SK-N-SH treated with all-trans-retinoic acid at 6 μM for 48 hours (cell line): Measurements from ENCODE around the gene TEKT1.
"Not testable (repeated sequence)": the region's sequence is repeated elsewhere in the genome, so short reads cannot be mapped to it uniquely, and the experiment has no call there.

Experiments used
- ATAC-seq: fragments of 200-7000 bp; cut with Tn5 transposase; 3 replicates; pipeline ENCODE4 v1.9.1; 2020; ENCODE audit warnings: mild to moderate bottlenecking, moderate library complexity
- ARNTL ChIP-seq: fragments of 450-650 bp; formaldehyde crosslinking; IDR thresholded peaks from 2 replicates; pipeline ENCODE4 v1.5.0; 2020; ENCODE audit warnings: low read depth, mild to moderate bottlenecking, moderate library complexity, borderline replicate concordance
- BACH2 ChIP-seq: fragments of 250-450 bp; sonication (Bioruptor Pico); IDR thresholded peaks from 2 replicates; pipeline ENCODE4 v1.9.0; 2021; ENCODE audit warnings: mild to moderate bottlenecking, borderline replicate concordance
- CSDC2 ChIP-seq: fragments of 250-450 bp; sonication (Bioruptor Pico); IDR thresholded peaks from 2 replicates; pipeline ENCODE4 v1.5.0; 2020; ENCODE audit warnings: mild to moderate bottlenecking, moderate library complexity
- ESRRG ChIP-seq: fragments of 250-450 bp; sonication (Bioruptor Pico); IDR thresholded peaks from 2 replicates; pipeline ENCODE4 v1.6.1; 2021; ENCODE audit warnings: mild to moderate bottlenecking
- GLIS3 ChIP-seq: fragments of 250-450 bp; sonication (Bioruptor Pico); IDR thresholded peaks from 2 replicates; pipeline ENCODE4 v1.5.0; 2020; ENCODE audit warnings: mild to moderate bottlenecking, moderate library complexity
- ISL1 ChIP-seq: fragments of 250-450 bp; sonication (Bioruptor Pico); IDR thresholded peaks from 2 replicates; pipeline ENCODE4 v2.1.2; 2022; ENCODE audit warnings: mild to moderate bottlenecking, moderate library complexity
- OSR1 ChIP-seq: fragments of 250-450 bp; sonication (Bioruptor Pico); IDR thresholded peaks from 2 replicates; pipeline ENCODE4 v1.8.0; 2022; ENCODE audit warnings: moderate library complexity, mild to moderate bottlenecking, inconsistent platforms
- PPARA ChIP-seq: fragments of 250-450 bp; sonication (Bioruptor Pico); IDR thresholded peaks from 2 replicates; pipeline ENCODE4 v1.5.0; 2020; ENCODE audit warnings: mild to moderate bottlenecking, borderline replicate concordance
- RARB ChIP-seq: fragments of 250-450 bp; sonication (Bioruptor Pico); IDR thresholded peaks from 2 replicates; pipeline ENCODE4 v1.8.0; 2021; ENCODE audit warnings: mild to moderate bottlenecking, moderate library complexity
- SNAI2 ChIP-seq: fragments of 250-450 bp; sonication (Bioruptor Pico); IDR thresholded peaks from 2 replicates; pipeline ENCODE4 v1.5.0; 2020; ENCODE audit warnings: mild to moderate bottlenecking, moderate library complexity
- TCF4 ChIP-seq: fragments of 250-450 bp; sonication (Bioruptor Pico); IDR thresholded peaks from 2 replicates; pipeline ENCODE4 v1.8.0; 2021; ENCODE audit warnings: mild to moderate bottlenecking, moderate library complexity, borderline replicate concordance
- TOX ChIP-seq: fragments of 250-450 bp; sonication (Bioruptor Pico); IDR thresholded peaks from 2 replicates; pipeline ENCODE4 v1.8.0; 2021; ENCODE audit warnings: mild to moderate bottlenecking, moderate library complexity, borderline replicate concordance
- ZC3H10 ChIP-seq: fragments of 250-450 bp; sonication (Bioruptor Pico); IDR thresholded peaks from 2 replicates; pipeline ENCODE4 v1.5.1; 2021; ENCODE audit warnings: mild to moderate bottlenecking, moderate library complexity
- ZFP3 ChIP-seq: fragments of 250-450 bp; sonication (Bioruptor Pico); IDR thresholded peaks from 2 replicates; pipeline ENCODE4 v1.5.0; 2020; ENCODE audit warnings: mild to moderate bottlenecking, moderate library complexity
- ZFP30 ChIP-seq: fragments of 450-650 bp; formaldehyde crosslinking; IDR thresholded peaks from 2 replicates; pipeline ENCODE4 v1.5.0; 2022; ENCODE audit warnings: mild to moderate bottlenecking, moderate library complexity
- ZNF565 ChIP-seq: fragments of 450-650 bp; formaldehyde crosslinking; conservative IDR thresholded peaks from 2 replicates; pipeline ENCODE4 v1.5.0; 2020; ENCODE audit warnings: low read depth, mild to moderate bottlenecking, moderate library complexity
- ZNF70 ChIP-seq: fragments of 450-650 bp; formaldehyde crosslinking; IDR thresholded peaks from 2 replicates; pipeline ENCODE4 v1.5.0; 2020; ENCODE audit warnings: mild to moderate bottlenecking, moderate library complexity
- ZNF8 ChIP-seq: fragments of 450-650 bp; formaldehyde crosslinking; IDR thresholded peaks from 2 replicates; pipeline ENCODE4 v1.5.0; 2020; ENCODE audit warnings: mild to moderate bottlenecking, moderate library complexity
- TF ChIP-seq, protein P1 (sequence below): fragments of 250-450 bp; sonication (Bioruptor Pico); IDR thresholded peaks from 2 replicates; pipeline ENCODE4 v1.5.1; 2021; ENCODE audit warnings: mild to moderate bottlenecking, moderate library complexity
- TF ChIP-seq, protein P2 (sequence below): fragments of 250-450 bp; sonication (Bioruptor Pico); IDR thresholded peaks from 2 replicates; pipeline ENCODE4 v1.8.0; 2020; ENCODE audit warnings: mild to moderate bottlenecking, moderate library complexity, borderline replicate concordance
- TF ChIP-seq, protein P3 (sequence below): fragments of 250-450 bp; sonication (Bioruptor Pico); IDR thresholded peaks from 2 replicates; pipeline ENCODE4 v1.8.0; 2021; ENCODE audit warnings: low read depth, mild to moderate bottlenecking, moderate library complexity, borderline replicate concordance
- TF ChIP-seq, protein P4 (sequence below): fragments of 250-450 bp; sonication (Bioruptor Pico); IDR thresholded peaks from 2 replicates; pipeline ENCODE4 v1.5.0; 2020; ENCODE audit warnings: mild to moderate bottlenecking, moderate library complexity

Gene TEKT1

DNA sequence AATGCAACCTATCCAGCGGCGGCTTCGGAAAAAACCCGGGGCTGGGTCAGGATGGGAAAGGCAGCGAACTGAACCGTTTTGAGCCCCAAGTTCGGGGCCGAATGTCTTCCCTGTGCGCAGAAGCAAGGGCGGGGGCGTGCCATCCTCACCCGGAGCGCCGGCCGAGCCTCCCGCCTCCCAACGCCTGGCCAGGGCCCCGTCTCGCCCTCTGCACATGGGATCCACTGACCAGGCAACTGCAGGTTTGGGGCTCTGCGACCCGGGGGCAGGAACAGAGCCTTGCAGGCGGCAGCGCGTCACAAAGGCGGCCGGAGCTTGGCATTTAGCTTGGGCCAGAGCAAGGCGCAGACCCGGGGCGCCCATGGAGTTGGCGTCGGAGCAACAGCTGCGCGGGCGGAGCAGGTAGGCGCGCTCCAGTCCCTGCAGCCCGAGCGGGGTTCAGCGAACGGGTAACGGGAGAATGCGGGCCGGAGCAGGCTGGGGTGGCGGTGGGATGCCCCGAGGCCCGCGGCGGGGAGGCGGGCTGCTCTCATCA, 55.6 kb downstream of the TEKT1 start, which contains the start of gene FBXO39:
Gene FBXO39, plus strand, starts transcription at position 345 of the 535 bp plus-strand sequence. CDS start 3,654 bp downstream, outside the sequence.
- no peak for ATAC-seq
- TF ChIP-seq, protein P1, sequence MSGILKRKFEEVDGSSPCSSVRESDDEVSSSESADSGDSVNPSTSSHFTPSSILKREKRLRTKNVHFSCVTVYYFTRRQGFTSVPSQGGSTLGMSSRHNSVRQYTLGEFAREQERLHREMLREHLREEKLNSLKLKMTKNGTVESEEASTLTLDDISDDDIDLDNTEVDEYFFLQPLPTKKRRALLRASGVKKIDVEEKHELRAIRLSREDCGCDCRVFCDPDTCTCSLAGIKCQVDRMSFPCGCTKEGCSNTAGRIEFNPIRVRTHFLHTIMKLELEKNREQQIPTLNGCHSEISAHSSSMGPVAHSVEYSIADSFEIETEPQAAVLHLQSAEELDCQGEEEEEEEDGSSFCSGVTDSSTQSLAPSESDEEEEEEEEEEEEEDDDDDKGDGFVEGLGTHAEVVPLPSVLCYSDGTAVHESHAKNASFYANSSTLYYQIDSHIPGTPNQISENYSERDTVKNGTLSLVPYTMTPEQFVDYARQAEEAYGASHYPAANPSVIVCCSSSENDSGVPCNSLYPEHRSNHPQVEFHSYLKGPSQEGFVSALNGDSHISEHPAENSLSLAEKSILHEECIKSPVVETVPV (CRISPR knock-in tag): no peak
- TF ChIP-seq CSDC2 (CRISPR knock-in tag): no peak
- TF ChIP-seq, protein P2, sequence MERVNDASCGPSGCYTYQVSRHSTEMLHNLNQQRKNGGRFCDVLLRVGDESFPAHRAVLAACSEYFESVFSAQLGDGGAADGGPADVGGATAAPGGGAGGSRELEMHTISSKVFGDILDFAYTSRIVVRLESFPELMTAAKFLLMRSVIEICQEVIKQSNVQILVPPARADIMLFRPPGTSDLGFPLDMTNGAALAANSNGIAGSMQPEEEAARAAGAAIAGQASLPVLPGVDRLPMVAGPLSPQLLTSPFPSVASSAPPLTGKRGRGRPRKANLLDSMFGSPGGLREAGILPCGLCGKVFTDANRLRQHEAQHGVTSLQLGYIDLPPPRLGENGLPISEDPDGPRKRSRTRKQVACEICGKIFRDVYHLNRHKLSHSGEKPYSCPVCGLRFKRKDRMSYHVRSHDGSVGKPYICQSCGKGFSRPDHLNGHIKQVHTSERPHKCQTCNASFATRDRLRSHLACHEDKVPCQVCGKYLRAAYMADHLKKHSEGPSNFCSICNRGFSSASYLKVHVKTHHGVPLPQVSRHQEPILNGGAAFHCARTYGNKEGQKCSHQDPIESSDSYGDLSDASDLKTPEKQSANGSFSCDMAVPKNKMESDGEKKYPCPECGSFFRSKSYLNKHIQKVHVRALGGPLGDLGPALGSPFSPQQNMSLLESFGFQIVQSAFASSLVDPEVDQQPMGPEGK (CRISPR knock-in tag): no peak
- no peak for TF ChIP-seq OSR1 (CRISPR knock-in tag)
- no peak for TF ChIP-seq ISL1 (CRISPR knock-in tag)
- no peak for TF ChIP-seq TCF4
- no peak for TF ChIP-seq RARB (CRISPR knock-in tag)
- TF ChIP-seq ZFP30 (CRISPR knock-in tag): no peak
- no peak for TF ChIP-seq ZNF565 (CRISPR knock-in tag)
- TF ChIP-seq ZC3H10: no peak
- TF ChIP-seq, protein P3, sequence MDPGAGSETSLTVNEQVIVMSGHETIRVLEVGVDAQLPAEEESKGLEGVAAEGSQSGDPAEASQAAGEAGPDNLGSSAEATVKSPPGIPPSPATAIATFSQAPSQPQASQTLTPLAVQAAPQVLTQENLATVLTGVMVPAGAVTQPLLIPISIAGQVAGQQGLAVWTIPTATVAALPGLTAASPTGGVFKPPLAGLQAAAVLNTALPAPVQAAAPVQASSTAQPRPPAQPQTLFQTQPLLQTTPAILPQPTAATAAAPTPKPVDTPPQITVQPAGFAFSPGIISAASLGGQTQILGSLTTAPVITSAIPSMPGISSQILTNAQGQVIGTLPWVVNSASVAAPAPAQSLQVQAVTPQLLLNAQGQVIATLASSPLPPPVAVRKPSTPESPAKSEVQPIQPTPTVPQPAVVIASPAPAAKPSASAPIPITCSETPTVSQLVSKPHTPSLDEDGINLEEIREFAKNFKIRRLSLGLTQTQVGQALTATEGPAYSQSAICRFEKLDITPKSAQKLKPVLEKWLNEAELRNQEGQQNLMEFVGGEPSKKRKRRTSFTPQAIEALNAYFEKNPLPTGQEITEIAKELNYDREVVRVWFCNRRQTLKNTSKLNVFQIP (CRISPR knock-in tag): no peak
- TF ChIP-seq ZNF8 (CRISPR knock-in tag): no peak
- no peak for TF ChIP-seq BACH2 (CRISPR knock-in tag)
- TF ChIP-seq ESRRG (CRISPR knock-in tag): no peak
- no peak for TF ChIP-seq PPARA
- no peak for TF ChIP-seq TOX (CRISPR knock-in tag)
- TF ChIP-seq ARNTL: no peak
- no peak for TF ChIP-seq SNAI2 (CRISPR knock-in tag)
- TF ChIP-seq, protein P4, sequence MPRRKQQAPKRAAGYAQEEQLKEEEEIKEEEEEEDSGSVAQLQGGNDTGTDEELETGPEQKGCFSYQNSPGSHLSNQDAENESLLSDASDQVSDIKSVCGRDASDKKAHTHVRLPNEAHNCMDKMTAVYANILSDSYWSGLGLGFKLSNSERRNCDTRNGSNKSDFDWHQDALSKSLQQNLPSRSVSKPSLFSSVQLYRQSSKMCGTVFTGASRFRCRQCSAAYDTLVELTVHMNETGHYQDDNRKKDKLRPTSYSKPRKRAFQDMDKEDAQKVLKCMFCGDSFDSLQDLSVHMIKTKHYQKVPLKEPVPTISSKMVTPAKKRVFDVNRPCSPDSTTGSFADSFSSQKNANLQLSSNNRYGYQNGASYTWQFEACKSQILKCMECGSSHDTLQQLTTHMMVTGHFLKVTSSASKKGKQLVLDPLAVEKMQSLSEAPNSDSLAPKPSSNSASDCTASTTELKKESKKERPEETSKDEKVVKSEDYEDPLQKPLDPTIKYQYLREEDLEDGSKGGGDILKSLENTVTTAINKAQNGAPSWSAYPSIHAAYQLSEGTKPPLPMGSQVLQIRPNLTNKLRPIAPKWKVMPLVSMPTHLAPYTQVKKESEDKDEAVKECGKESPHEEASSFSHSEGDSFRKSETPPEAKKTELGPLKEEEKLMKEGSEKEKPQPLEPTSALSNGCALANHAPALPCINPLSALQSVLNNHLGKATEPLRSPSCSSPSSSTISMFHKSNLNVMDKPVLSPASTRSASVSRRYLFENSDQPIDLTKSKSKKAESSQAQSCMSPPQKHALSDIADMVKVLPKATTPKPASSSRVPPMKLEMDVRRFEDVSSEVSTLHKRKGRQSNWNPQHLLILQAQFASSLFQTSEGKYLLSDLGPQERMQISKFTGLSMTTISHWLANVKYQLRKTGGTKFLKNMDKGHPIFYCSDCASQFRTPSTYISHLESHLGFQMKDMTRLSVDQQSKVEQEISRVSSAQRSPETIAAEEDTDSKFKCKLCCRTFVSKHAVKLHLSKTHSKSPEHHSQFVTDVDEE: no peak
- TF ChIP-seq ZNF70 (CRISPR knock-in tag): no peak

DNA sequence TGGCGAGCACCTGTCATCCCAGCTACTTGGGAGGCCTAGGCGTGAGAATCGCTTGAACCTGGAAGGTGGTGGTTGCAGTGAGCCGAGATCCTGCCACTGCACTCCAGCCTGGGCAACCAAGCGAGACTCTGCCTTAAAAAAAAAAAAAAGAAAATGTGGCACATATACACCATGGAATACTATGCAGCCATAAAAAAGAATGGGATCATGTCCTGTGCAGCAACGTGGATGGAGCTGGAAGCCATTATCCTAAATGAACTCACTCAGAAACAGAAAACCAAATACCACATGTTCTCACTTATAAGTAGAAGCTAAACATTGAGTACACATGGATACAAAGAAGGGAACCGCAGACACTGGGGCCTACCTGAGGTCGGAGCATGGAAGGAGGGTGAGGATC, 56.6 kb downstream of the TEKT1 start:
- not testable (repeated sequence) for ATAC-seq

DNA sequence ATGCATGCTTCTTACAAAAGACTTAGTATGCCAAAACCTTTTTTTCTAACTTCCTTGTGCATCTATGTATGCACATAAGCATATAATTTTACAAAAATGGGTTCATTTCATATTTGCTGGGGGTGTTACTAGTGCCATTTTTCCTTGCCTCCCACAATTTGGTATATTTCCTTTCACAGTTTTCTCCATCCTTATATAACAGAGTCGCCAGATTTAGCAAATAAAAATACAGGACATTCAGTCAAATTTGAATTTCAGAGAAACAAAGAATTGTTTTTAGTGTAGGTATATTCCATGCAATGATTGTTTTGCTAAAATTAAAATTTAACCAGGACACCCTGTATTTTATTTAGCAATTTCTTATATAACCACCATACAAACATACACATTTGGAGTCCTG, 59.5 kb downstream of the TEKT1 start:
- TF ChIP-seq CSDC2 (CRISPR knock-in tag): no peak
- no peak for TF ChIP-seq ZFP30 (CRISPR knock-in tag)
- no peak for TF ChIP-seq GLIS3 (CRISPR knock-in tag)
- no peak for TF ChIP-seq BACH2 (CRISPR knock-in tag)
- TF ChIP-seq, protein P4: no peak
- no peak for TF ChIP-seq ZC3H10
- TF ChIP-seq TCF4: no peak
- no peak for TF ChIP-seq ZNF70 (CRISPR knock-in tag)
- TF ChIP-seq TOX (CRISPR knock-in tag): no peak
- no peak for TF ChIP-seq ZFP3 (CRISPR knock-in tag)
- TF ChIP-seq SNAI2 (CRISPR knock-in tag): no peak
- no peak for TF ChIP-seq ARNTL
- TF ChIP-seq, protein P1 (CRISPR knock-in tag): no peak
- TF ChIP-seq, protein P2 (CRISPR knock-in tag): no peak
- TF ChIP-seq ZNF565 (CRISPR knock-in tag): no peak
- TF ChIP-seq PPARA: no peak
- no peak for TF ChIP-seq ISL1 (CRISPR knock-in tag)
- TF ChIP-seq, all 23 proteins: peak for 0
- no peak for ATAC-seq
